GM19463 (cell line): Measurements from ENCODE around the gene ZNF480.
A peak's percentile ranks its signal among the peaks of the same experiment; 100 is the strongest.
"Not testable (repeated sequence)": the region's sequence is repeated elsewhere in the genome, so short reads cannot be mapped to it uniquely, and the experiment has no call there.

Experiments used
- ATAC-seq: cut with Tn5 transposase; IDR thresholded peaks from one replicate; pipeline ENCODE4 v1.9.1; 2021; ENCODE audit warnings: mild to moderate bottlenecking, moderate library complexity; ENCODE audit not compliant: unreplicated experiment

The ZNF480 gene

DNA sequence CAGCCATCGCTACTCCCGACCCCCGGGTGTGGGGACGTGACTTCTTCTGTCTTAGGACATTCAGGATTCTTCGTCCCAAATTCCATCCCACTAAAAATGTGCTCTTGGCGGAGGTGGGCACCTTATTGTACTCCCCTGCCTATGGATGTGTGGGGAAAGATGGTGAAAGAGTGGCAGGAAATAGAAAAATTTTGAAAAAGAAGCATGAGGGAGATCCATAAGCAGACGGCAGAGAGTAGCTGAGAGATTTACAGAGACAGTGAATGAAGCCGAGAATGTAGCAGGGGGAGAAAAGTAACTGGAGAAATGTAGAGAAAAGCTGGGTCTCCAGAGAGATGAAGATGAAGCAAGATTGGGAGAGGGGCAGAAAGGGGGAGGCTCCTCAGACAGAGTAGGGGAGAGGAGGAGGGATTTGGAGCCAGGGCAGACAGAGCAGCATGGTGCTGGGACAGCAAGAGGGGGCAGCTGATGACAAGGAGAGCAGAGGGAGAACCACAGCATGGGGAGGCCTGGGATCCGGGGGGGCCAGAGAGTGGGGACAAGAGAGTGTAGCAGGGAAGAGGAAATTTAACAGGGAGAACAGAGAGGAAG is 39.9 kb downstream of the ZNF480 start:
- no peak for ATAC-seq

GRCh38 chr19:52339022-52339421 is 42.1 kb downstream of the ZNF480 start:
- ATAC-seq: not testable (repeated sequence)

DNA sequence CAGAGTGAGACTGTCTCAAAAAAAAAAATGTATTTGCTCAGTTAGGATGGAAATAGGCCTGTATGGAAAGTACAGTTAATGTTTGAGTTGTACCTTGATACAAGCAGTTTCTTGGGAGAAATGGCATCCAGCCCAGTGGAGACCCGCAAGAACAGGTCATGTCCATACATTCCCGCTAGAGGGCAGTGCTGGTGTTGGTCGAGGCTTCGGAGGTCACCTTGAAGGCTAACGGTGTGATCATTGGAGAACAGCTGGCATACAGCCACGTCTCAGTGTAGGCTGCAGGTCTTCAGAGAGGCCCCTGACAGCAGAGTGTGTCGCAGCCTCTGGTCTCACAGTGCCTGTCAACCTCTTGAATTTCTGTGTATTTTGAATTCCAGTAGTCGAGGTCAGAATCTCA is 46.6 kb downstream of the ZNF480 start:
- ATAC-seq: no peak

- no peak for ATAC-seq
Measured at GRCh38 chr19:52345162-52345561, 48.2 kb downstream of the ZNF480 start.

DNA sequence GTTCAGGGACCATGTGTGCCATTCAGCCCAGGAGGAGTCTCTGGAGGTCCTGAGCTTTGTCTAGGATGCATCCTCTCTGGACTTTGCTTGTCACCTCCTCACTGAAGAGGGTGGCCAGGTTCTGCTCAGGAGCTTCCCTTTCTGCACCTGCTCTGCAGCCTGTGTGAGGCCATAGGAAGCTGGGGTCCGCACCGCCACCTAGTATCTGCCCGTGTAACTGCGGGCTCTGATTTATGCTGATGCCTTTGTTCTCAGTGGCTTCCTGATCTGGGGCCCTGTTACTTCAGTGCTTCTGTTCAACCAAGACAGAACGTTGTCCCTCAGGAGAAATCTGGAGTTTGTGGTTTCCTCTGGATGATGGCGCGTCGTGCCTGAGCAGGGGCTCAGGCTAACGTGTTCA is 54.5 kb downstream of the ZNF480 start:
- ATAC-seq: no peak

GRCh38 chr19:52366414-52366824 is 69.5 kb downstream of the ZNF480 start:
- no peak for ATAC-seq

- peak; percentile 72 for ATAC-seq
Measured at GRCh38 chr19:52369559-52370340, 72.8 kb downstream of the ZNF480 start, which contains the start of gene ZNF880. ZNF880 (plus strand) TSS chr19:52369923; CDS start chr19:52369966, 43 bp downstream.

DNA sequence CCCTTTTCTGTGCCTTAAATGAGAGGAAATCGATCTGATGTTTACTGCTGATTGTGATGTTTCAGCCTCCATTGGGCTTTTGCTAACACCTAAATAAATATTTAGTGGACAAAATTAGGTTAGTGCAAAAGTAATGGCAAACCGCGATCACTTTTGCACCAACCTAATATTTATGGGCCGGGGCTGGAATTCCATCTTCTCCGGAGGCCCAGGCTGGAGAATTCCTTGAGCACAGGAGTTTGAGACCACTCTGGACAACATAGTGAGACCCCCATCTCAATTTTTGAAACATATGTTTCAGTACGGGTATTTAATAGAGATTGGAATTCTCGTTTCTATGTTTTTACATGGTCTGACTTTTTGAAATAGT is 73.4 kb downstream of the ZNF480 start:
- ATAC-seq: no peak
